K562 (cell line): ENCODE data around the gene SV2C.

ENCODE experiments used
- ARID1B ChIP-seq: fragments of 450-650 bp; IDR thresholded peaks from 2 replicates; pipeline ENCODE4 v1.6.1; 2016; ENCODE audit warnings: antibody characterized with exemption, mild to moderate bottlenecking, inconsistent platforms
- ATF7 ChIP-seq: fragments of 450-650 bp; IDR thresholded peaks from 2 replicates; pipeline ENCODE4 v1.7.1; 2014; ENCODE audit warnings: mild to moderate bottlenecking, moderate library complexity
- HDAC8 ChIP-seq: fragments of 450-650 bp; IDR thresholded peaks from 2 replicates; pipeline ENCODE4 v1.6.1; 2016; ENCODE audit warnings: mild to moderate bottlenecking, missing genetic modification characterization, moderate library complexity, missing compliant biosample characterization
- KDM1A ChIP-seq, 2 experiments: fragments of 450-650 bp; IDR thresholded peaks; 2 replicates each; pipeline ENCODE4 v1.6.1; 2016; ENCODE audit warnings: mild to moderate bottlenecking in 2 of 2
- MYC ChIP-seq, 2 experiments: fragments of 250-450 bp in 1 of 2; sonication (Bioruptor Pico) in 1 of 2; IDR thresholded peaks; 2 replicates each; pipeline versions ENCODE4 v1.5.1 to v1.6.1; 2012 to 2021; ENCODE audit warnings: low read depth in 2 of 2, borderline replicate concordance in 1 of 2, improper control_type of control experiment in 1 of 2, low read length in 1 of 2, mild to moderate bottlenecking in 1 of 2, moderate library complexity in 1 of 2
- NBN ChIP-seq: fragments of 450-650 bp; IDR thresholded peaks from 2 replicates; pipeline ENCODE4 v1.6.1; 2016; ENCODE audit warnings: low read depth, mild to moderate bottlenecking
- NFYB ChIP-seq: IDR thresholded peaks from 2 replicates; pipeline ENCODE4 v1.6.1; 2011; ENCODE audit warnings: mild to moderate bottlenecking, moderate library complexity; ENCODE audit not compliant: insufficient read length; ENCODE audit errors: extremely low read depth
- POLR2A ChIP-seq: fragments of 450-650 bp; conservative IDR thresholded peaks from 2 replicates; pipeline ENCODE4 v1.6.1; 2016
- POLR2AphosphoS5 ChIP-seq: IDR thresholded peaks from 2 replicates; pipeline ENCODE4 v1.6.1; 2011; ENCODE audit warnings: mild to moderate bottlenecking, low read depth, low read length, moderate library complexity; ENCODE audit not compliant: control insufficient read depth, insufficient read depth
- ZBTB8A ChIP-seq: fragments of 450-650 bp; IDR thresholded peaks from 2 replicates; pipeline ENCODE4 v1.6.1; 2018; ENCODE audit warnings: mild to moderate bottlenecking, moderate library complexity; ENCODE audit not compliant: partially characterized antibody
- ZSCAN29 ChIP-seq: fragments of 450-650 bp; IDR thresholded peaks from 2 replicates; pipeline ENCODE4 v1.6.1; 2017
- TF ChIP-seq, protein P1 (sequence below), 3 experiments: IDR thresholded peaks in 2 of 3; conservative IDR thresholded peaks in 1 of 3; 2 replicates each; pipeline ENCODE4 v1.5.1; 2011 to 2012; ENCODE audit warnings: low read length in 3 of 3, mild to moderate bottlenecking in 3 of 3, control low read depth in 2 of 3, improper control_type of control experiment in 1 of 3, inconsistent platforms in 1 of 3, low read depth in 1 of 3, mixed read lengths in 1 of 3, moderate library complexity in 1 of 3; ENCODE audit not compliant: insufficient read depth in 2 of 3

DNA sequence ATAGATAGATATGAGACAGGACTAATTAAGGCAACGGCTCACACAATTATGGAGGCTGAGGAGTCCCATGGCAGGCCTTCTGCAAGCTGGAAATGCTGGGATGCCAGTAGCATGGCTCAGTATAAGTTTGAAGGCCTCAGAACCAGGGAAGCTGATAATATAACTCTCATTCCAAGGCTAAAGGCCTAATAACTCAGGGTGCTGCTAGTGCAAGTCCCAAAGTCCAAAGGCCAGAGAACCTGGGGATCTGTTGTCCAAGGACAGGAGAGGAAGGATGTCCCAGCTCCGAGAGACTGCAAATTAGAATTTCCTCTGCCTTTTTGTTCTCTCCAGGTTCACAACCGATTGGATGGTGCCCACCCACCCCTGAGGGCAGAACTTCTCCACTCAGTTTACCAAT is 114.5 kb downstream of the SV2C start:
- TF ChIP-seq ARID1B = no peak
- no peak for TF ChIP-seq KDM1A (IDR thresholded peaks at IDR 0.05)
- TF ChIP-seq NBN = no peak
- no peak for TF ChIP-seq POLR2A
- TF ChIP-seq POLR2AphosphoS5 = no peak
- no peak for TF ChIP-seq ZSCAN29
- no peak for TF ChIP-seq HDAC8 (tag)
- TF ChIP-seq NFYB = no peak
- TF ChIP-seq ZBTB8A = no peak
- no peak for TF ChIP-seq ATF7
- TF ChIP-seq, protein P1, sequence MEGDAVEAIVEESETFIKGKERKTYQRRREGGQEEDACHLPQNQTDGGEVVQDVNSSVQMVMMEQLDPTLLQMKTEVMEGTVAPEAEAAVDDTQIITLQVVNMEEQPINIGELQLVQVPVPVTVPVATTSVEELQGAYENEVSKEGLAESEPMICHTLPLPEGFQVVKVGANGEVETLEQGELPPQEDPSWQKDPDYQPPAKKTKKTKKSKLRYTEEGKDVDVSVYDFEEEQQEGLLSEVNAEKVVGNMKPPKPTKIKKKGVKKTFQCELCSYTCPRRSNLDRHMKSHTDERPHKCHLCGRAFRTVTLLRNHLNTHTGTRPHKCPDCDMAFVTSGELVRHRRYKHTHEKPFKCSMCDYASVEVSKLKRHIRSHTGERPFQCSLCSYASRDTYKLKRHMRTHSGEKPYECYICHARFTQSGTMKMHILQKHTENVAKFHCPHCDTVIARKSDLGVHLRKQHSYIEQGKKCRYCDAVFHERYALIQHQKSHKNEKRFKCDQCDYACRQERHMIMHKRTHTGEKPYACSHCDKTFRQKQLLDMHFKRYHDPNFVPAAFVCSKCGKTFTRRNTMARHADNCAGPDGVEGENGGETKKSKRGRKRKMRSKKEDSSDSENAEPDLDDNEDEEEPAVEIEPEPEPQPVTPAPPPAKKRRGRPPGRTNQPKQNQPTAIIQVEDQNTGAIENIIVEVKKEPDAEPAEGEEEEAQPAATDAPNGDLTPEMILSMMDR (IDR thresholded peaks at IDR 0.05 in 2 of 3, conservative IDR thresholded peaks at IDR 0.05 in 1 of 3; ENCODE audit: insufficient read depth in 2 of 3, low read depth in 1 of 3, low read length in 3 of 3) = no peak
- TF ChIP-seq MYC (IDR thresholded peaks at IDR 0.05; ENCODE audit: low read depth, low read length) = no peak
- TF ChIP-seq MYC (CRISPR knock-in tag; IDR thresholded peaks at IDR 0.05; ENCODE audit: borderline replicate concordance, low read depth) = no peak
